GM19239 (cell line): Measurements from ENCODE around the gene TENT5C.

Experiments used
- DNase-seq: peaks from one replicate; pipeline ENCODE4 v3.0.0; 2011; ENCODE audit warnings: low spot score; ENCODE audit not compliant: insufficient read length
- FAIRE-seq: peaks from 2 replicates; lab custom pipeline; 2011; peaks lifted over from hg19 to GRCh38; lab: Jason Lieb, UNC

TENT5C gene

DNA sequence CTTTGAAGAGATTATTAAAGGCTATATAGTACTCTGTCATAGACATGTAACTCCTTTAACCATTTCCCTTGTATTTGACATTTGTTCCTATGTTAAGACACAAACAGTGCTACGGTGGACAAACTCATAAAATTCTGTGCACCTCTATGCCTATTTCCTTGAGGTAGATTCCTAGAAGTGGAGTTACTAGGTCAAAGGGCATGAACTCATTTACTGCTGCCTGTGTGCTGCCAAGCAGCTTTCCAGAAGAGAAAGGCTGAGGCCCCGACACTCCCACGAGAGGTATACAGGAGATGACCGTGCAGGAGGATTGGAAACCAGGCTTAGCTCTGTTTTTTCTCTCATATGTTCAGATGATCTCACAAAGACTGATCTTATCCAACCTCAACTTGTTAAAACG lies 34.4 kb upstream of the TENT5C start:
- no peak for DNase-seq
- no peak for FAIRE-seq

- DNase-seq (peak; percentile 32), FAIRE-seq (peak; percentile 28)
Observed at GRCh38 chr1:117572546-117572945, 33.3 kb upstream of the TENT5C start.

- FAIRE-seq (no peak), DNase-seq (no peak)
Observed at GRCh38 chr1:117573386-117574023, 32.3 kb upstream of the TENT5C start.

GRCh38 chr1:117574161-117574835 lies 31.6 kb upstream of the TENT5C start:
- DNase-seq, result no peak
- FAIRE-seq, result no peak

GRCh38 chr1:117575586-117576225 lies 30.1 kb upstream of the TENT5C start:
- DNase-seq, result no peak
- no peak for FAIRE-seq

- no peak for DNase-seq
- FAIRE-seq, result no peak
Observed at GRCh38 chr1:117576236-117576635, 29.6 kb upstream of the TENT5C start.

GRCh38 chr1:117577191-117577885 lies 28.5 kb upstream of the TENT5C start:
- no peak for DNase-seq
- FAIRE-seq, result no peak

DNA sequence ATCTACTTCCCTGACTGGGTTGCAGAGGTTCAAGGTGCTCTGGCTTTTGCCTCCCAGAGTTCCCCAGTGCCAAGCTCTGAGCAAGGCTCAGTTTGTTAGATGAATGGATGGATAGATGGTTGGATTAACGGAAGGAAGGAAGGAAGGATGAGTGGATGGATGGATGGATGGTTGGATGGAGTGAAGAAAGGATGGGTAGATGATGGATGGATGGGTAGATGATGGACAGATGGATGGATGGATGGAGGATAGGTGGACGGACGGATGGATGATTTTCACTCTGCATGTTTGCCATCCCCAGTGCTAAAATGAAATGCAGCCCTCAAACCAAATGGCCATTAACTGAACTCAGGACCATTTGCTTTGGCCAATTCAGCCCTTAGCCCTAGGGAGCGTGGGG lies 27.4 kb upstream of the TENT5C start:
- no peak for FAIRE-seq
- no peak for DNase-seq

DNA sequence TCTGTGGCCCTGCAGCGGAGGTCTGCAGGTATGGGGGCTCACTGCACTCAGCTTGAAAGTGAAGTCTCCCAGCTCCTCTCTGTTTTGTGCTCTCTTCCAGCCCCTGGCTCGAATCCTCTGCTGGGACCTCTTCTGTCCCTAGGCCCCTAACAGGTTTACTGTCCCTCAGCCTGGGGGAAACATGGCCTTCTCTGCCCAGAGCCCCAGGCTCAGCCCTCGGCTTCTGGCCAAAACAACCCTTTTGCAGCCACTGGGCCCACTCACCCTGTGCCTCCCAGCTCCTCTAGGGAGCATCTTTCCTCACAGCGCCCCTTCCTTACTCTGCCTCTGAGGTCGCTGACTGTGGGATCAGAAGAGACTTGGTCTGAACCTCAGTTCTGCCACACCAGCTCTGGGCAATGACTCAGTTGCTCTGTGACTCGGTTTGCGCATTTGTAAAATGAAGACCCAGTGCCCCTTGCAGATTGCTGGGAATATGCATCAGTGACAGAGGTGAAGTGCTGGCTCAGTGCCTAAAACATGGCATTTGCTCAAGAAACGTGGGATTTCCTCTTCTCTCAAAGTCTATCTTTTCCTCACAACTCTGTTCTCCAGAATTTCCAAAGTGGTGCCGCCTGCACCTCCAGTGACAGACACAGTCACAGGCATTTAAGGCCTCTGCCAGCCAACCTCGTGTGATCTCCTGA lies 26.5 kb upstream of the TENT5C start:
- no peak for FAIRE-seq
- DNase-seq, result no peak

DNA sequence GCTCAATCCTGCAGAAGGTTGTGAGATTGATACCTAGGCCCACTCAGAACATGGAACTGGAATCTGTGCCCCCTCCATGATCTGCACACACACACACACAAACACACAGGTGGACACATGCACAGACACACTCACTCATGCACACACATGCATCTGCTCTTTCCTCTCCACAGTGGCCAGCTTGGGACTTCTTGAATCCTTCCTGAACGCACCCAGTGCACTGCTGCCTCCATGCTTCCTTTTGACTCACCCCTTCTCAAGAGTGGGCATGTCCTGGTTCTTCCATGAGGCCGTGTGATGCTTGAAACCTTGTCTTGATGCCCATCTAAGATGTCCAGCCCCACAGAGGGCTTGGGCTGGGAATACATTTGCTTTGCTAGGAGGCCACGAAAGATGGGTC lies 25.4 kb upstream of the TENT5C start:
- FAIRE-seq, result no peak

GRCh38 chr1:117580882-117581281 lies 25.0 kb upstream of the TENT5C start:
- FAIRE-seq (no peak), DNase-seq (no peak)

More for the DNA sequence above, 25.4 kb upstream of the TENT5C start:
- no peak for DNase-seq

GRCh38 chr1:117581391-117581943 lies 24.4 kb upstream of the TENT5C start:
- FAIRE-seq (no peak), DNase-seq (no peak)

DNA sequence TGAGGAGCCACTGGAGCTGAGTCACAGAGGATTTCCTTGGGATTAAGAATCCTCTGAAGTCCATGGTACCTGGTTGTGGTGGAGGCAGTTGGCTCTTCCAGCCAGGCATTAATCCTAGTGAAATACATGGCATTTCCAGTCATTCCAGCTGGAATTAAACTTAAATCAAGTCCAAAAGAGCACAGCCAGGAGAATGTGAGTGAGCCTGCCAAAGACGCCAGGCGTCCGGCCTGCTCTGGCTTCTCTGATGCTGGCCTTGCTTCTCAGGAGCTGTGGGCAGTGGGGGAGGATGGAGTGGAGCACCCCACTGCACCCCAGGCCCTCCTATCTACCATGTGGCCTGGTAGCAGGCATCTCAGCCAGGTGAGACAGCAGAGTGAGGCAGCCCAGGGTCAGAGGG lies 23.4 kb upstream of the TENT5C start:
- DNase-seq, result no peak
- FAIRE-seq, result no peak

- DNase-seq, result no peak
- no peak for FAIRE-seq
Observed at GRCh38 chr1:117583247-117583646, 22.6 kb upstream of the TENT5C start.

DNA sequence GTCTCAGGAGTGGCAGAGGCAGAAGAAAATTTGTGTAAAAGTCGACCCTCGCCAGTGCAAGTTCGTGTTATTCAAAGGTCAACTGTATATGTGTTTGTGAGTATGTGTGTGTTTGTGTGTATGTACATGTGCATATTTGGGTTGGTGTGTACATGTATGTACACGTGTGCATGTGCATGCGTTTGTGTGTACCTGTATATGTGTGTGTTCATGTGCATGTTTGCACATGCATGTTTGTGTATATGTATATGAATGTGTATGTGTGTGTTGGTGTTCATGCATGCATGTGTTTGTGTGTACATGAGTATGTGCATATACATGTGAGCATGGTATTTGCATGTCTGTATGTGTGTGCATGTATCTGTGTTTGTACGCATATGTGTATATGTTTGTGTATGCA lies 21.7 kb upstream of the TENT5C start:
- no peak for FAIRE-seq
- no peak for DNase-seq

GRCh38 chr1:117585086-117585485 lies 20.8 kb upstream of the TENT5C start:
- FAIRE-seq, result no peak
- no peak for DNase-seq

- DNase-seq, result no peak
- FAIRE-seq, result no peak
Observed at GRCh38 chr1:117586337-117586736, 19.5 kb upstream of the TENT5C start.

DNA sequence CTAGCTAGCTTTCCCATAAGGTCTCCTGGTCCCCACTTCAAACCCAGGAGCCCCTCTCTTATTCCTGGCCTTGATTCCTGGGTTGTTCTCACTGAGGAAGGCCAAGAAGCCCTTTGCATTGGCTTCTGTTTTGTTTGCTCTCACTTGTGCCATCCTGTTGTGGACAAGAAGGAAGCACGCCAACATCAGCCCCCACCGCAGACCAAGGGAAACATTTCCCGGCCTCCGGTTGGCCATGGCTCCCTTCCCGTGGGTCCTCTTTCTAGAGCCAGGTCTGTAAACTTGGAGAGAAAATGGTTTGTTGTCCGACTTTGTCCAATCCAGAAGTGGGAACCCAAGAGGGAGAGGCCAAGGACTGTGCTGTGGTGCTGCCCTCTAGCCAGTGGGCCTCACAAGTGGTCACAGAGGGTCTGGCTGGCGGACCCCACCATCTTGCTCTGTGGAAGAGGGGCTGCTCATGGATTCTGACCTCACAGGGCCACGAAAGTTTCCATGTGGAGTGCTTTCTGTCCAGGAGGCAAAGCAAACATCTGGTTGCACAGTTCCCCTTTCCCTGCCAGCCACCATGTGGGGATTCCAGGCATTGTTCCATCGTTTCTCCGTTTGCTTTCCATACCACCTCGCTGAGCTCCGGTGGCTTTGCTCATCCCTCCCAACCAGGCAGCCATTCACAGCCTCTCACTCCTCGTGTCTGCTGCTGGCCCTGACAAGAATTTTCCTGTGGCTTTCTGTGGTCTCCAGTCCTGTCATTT lies 18.9 kb upstream of the TENT5C start:
- DNase-seq (no peak), FAIRE-seq (no peak)

GRCh38 chr1:117587499-117588356 lies 18.1 kb upstream of the TENT5C start:
- no peak for FAIRE-seq
- no peak for DNase-seq
